CMK (cell line): ENCODE data around the gene SPINK6.
A peak's percentile ranks its signal among the peaks of the same experiment; 100 is the strongest.

Experiments
- DNase-seq: peaks from one replicate; pipeline ENCODE4 v3.0.0-alpha.2; 2010; ENCODE audit warnings: low read depth

The SPINK6 gene, protein sequence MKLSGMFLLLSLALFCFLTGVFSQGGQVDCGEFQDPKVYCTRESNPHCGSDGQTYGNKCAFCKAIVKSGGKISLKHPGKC

GRCh38 chr5:148202531-148203203, at the start of gene SPINK6:
Gene SPINK6, plus strand, starts transcription at chr5:148203042. Its CDS starts 55 bp downstream, at chr5:148203097.
- DNase-seq, result no peak

DNA sequence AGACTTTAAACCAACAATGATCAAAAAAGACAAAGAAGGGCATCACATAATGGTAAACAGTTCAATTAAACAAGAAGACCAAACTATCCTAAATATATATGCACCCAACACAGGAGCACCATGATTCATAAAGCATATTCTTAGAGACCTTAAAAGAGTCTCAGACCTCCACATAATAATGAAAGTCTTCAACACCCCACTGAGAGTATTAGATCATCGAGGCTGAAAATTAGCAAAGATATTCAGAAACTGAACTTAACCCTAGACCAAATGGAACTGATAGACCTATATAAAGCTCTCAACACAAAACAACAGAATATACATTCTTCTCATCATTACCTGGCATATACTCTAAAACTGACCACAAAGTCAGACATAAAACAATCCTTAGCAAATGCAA, 46.2 kb upstream of the SPINK6 start:
- DNase-seq, result no peak

DNA sequence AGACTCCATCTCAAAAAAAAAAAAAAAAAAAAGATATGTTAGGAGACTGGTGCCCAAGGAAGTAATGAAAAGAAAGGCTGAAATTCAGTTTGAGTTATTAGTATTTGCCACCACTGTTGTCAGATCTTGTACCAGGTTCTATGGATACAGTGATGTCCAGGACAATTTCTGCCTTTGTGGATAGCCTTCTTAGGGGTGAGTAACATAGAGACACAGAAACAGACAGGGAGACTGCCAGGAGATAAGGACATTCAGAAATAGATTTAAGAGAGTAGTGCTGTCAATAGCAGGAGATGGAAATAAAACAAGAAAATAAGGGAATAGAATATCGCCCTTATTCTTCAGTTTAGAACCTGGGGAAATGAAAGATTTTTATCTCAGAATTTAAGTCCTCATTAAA, 40.8 kb upstream of the SPINK6 start:
- DNase-seq, result no peak

DNA sequence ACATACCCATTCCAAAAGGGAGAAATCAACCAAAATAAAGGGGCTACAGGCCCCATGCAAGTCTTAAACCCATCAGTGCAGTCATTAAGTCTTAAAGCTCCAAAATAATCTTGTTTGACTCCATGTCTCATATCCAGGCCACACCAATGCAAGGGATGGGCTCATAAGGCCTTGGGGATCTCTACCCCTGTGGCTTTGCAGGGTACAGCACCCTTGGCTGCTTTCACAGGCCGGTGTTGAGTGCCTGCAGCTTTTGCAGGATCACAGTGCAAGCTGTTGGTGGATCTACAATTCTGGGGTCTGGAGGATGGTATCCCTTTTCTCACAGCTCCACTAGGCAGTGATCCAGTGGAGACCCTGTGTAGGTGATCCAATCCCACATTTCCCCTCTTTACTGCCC, 39.5 kb upstream of the SPINK6 start:
- DNase-seq, result no peak

GRCh38 chr5:148166550-148167283, 36.1 kb upstream of the SPINK6 start:
- DNase-seq, result no peak

DNA sequence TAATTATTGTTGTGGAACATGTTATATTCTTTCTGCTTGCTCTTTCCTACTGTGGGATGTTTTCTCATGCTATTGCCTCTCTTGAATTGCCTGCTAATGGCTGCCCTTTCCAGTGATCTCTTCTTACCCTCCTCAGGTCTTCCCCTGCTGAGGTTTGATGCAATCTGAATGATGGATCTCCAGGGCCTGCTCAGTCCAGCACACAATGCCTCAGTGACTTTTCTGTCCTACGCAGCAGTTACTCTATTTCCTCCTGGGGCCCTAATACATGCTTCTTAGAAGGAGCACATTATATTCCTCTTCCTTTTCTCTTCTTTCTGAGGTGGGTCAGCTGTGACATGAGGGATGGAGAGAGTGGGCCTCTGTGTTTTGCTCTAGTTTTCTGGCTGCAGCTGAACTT, 34.6 kb upstream of the SPINK6 start, which contains the start of gene SPINK14:
SPINK14 (plus strand) TSS at position 301 of the 400 bp plus-strand sequence. CDS start 1,187 bp downstream, outside the sequence.
- no peak for DNase-seq

DNA sequence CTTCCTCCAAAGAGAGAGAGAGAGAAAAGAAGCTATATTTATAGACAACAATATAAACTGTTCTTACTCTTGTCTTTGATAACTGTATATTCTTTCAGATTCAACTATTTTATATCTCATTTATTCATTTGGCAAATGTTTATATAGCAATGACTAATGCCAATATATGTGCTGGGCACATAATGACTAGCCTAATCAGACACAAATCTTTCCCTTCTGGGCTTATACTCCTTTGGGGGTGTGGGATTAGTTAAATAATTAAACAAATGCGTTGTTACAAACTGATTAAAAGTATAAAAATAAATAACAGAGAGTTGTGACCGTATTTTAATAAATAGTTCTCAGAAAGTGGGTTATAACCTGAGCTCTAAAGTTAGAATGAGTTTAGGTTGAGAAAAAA, 30.5 kb upstream of the SPINK6 start:
- DNase-seq, result no peak

DNA sequence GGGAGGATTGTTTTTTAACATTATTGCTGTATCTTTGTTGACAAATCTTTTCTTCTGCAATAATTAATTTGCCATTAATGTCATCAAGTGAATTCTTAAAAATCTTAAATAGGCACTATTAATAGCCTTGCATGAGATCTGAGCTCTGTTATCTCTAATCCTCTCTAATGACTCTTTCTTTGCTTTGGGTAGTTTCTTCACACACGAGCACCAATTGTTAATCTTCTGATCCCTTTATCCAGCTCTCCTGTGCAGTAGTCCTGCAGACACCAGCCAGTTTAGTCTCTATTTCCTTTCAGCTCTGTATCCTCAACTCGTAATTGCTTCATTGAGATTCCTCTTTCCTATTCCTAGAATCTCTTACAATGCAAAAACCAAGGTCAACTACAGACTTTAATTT, 26.4 kb upstream of the SPINK6 start:
- no peak for DNase-seq

- DNase-seq, result no peak
Measured at GRCh38 chr5:148177207-148177606, 25.6 kb upstream of the SPINK6 start.

- peak; percentile 4 for DNase-seq
Measured at GRCh38 chr5:148179234-148179824, 23.5 kb upstream of the SPINK6 start.

DNA sequence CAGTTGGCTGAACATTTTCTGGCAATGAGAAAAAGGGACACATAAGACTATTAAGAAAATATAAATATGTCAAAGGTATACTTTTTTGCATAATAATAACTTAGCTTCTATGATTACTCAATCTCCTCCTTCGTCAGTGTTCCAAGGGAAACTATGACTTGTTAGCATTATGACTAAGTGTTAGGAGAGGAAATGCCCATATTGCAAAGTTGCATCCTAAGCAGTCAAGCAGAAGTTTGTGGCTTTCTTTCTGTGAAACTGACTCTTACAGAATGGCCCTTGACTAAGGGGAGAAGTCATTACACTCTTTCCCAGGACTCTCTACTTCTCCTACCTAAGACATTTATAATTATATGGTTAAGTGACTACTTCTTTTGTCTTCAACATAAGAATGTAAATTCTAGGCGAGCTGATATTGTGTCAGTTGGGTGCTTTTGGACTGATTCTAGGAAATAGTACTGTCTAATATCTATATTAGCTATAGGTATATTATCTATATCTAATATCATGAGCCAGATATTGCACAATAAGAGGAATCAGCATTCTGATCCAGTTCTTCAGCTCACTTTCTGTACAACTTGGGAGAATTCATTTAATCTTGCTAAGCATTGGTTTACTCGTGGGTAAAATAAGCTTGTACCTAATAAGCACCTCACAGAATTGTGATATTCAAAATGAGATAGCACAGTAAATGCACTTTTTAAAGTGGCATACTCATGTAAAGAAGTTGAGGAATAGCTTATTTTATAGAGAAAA, 16.4 kb upstream of the SPINK6 start:
- no peak for DNase-seq

DNA sequence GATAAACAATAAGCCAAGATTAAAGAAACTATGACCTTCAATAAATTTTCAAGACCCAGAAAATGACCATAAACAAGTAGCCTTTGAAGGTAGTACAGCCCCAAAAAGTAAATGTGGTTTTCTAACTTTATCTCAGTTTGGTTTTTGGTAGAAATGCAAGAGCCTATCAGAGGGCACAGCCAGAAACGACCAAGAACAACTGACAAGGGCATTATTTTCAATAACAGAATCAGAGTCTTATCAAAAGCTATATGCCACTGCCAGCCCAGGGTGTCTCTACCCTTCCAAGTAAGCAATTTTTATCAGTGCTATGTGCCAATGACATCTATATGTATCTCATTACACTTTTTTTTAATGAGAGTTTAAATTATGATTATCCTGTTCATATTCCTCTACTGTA, 11.8 kb upstream of the SPINK6 start:
- DNase-seq, result no peak

- no peak for DNase-seq
Measured at GRCh38 chr5:148193202-148193601, 9.6 kb upstream of the SPINK6 start.

DNA sequence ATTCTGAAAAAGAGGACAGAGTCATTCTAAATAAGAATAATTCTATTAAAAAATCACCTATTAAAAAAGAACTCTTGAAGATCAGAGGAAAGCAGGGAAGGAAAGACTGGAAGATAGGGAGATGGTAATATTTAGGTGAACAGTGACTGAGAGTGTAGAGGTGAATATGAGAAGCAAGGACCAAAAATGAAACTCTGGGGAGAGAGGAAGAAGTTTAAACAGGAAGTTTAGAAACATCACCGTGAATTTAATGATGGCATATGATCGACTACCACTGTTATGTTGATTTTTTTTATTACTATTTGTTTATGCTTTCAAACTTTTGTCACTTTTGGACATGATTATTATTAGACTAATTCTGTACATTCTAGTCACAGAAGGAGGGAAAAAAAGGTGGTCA, 1.7 kb upstream of the SPINK6 start:
- DNase-seq, result no peak

DNA sequence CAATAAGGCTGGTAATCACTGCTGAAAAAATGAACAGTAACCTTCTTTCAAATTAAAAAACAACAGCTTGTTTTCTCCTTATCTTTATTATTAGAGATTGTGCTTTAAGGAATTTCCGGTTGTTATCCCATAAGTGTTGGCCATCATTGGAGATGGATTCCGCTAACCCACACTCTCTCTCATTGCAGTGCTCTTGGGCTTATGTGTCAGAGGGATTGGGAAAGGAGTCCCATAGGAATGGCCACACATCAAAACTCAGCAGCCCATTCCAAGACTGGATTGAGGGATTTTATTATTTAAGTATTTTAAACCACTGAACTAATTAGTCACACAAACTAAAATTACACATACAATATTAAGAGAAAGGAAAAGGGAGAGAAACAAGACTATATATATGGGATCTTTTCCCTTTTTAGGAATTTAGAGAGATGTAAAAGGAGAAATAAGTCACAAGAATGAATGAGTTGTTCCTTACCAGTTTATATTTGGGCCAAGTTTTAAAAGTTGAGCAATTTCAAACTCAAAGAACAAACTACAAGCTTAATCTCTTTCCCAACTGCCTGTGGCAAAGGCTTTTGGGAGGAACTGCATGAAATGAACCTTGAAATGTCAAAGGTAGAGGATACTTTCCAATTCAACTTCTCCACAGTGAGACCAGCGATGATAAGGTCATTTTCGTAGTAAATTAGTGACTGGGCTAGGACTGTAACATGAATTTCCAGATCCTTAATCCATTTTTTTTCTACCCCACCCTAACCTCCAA, 2.4 kb downstream of the SPINK6 start:
- DNase-seq, result no peak

GRCh38 chr5:148205865-148206264, 3.0 kb downstream of the SPINK6 start:
- no peak for DNase-seq

DNA sequence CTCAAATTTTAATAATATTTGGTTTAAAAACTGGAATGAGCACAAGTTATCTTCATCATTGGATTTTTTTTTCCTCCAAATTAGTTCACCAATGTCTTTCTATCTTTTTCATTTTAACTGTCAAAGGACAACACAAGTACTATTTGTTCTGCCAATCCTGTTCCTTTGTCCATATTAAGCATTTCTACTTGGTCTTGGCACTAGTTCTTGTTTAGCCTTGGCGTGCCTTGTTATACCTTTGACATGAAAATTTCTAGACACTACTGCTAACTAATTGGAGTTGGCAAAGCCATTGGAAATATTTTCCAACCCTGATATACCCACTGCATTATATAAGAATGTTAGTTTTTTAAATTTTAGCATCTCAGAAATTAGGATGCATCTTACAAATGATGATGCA, 3.8 kb downstream of the SPINK6 start:
- DNase-seq, result no peak

- DNase-seq, result no peak
Measured at GRCh38 chr5:148208226-148208625, 5.4 kb downstream of the SPINK6 start.

GRCh38 chr5:148209151-148209770, 6.4 kb downstream of the SPINK6 start:
- DNase-seq, result no peak

DNA sequence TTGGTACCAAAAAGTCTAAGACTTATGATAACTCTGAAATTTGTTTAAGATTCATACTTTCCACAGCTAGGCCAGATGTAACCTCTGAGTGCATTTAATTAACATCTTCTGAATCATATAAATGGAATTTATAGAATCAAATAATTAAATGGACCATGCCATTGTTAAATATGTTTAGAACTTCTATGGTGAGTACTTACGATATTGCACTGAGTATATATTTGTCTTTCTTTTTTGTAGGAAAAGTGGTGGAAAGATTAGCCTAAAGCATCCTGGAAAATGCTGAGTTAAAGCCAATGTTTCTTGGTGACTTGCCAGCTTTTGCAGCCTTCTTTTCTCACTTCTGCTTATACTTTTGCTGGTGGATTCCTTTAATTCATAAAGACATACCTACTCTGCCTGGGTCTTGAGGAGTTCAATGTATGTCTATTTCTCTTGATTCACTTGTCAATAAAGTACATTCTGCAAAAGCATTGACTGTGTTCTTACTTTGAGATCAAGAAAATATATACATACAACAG, 11.9 kb downstream of the SPINK6 start:
- DNase-seq, result no peak

- DNase-seq, result no peak
Measured at GRCh38 chr5:148221508-148221907, 18.7 kb downstream of the SPINK6 start.
